DLD1 (cell line): Measurements from ENCODE around the gene WDR17.

Experiments
- in situ Hi-C: cut with HindIII; loops from 2 replicates; pipeline ENCODE4 v1.10.0; 2017; ENCODE audit warnings: low sequenced_read_pairs

The WDR17 gene

DNA sequence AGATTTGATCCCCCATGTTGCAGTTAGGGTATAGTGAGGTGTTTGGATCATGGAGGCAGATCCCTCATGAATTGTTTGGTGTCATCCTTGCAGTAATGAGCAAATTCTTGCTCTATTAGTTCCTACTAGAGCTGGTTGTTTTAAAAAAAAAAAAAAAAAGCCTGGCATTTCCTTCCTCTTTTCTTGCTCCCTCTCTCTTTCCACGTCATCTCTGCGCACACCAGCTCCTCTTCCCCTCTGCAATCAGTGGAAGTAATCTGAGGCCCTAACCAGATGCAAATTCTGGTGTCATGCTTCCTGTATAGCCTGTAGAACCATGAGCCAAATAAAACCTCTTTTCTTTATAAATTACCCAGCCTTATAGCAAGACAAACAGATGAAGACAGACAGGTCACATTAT lies 24.5 kb downstream of the WDR17 start:
- in situ Hi-C loops: no loop called here

GRCh38 chr4:176099314-176099713 lies 33.7 kb downstream of the WDR17 start:
- in situ Hi-C loops: no loop called here

DNA sequence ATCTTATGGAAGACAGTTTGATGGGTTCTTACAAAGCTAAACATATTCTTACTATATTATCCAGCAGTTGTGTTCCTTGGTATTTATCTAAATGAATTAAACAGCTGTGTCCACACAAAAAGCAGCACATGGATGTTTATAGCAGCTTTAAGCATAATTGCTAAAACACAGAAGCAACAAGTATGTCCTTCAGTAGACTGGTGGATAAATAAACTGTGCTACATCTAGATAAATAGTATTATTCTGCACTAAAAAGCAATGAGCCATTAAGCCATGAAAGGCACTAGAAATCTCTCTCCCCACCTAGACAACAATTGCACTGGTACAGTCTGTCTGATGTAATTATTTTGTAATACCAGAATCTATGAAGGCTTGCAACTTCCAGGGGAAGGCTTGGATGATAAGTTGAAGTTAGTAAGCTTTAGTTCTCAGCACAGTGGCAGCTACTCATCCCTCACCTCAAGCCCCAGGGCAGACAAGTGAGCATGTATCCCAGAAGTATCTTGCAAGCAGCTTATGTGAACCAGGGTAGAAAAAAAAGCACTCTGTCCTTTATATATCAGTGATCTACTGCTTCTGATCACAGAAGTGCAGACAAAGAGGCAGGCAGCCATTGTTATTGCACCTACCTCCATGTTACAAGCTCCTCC lies 36.9 kb downstream of the WDR17 start:
- in situ Hi-C loops: no loop called here

DNA sequence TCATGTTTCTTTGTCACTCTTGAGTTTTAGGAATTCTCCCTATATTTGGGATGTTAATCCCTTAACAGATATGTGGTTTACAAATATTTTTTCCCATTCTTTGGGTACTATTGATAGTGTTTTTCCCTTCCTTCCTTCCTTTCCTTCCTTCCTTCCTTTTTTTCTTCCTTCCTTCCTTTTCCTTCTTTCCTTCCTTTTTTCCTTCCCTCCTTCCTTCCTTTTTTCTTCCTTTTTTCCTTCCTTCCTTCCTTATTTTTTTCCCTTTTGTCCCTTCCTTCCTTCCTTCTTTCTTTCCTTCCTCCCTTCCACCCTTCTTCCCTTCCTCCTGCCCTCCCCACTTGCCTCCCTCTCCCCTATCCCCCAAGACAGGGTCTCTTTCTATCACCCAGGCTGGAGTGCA lies 42.1 kb downstream of the WDR17 start:
- in situ Hi-C loops: no loop called here

GRCh38 chr4:176123710-176124407 lies 58.2 kb downstream of the WDR17 start:
- in situ Hi-C loops: no loop called here

GRCh38 chr4:176125063-176125462 lies 59.4 kb downstream of the WDR17 start:
- in situ Hi-C loops: no loop called here

GRCh38 chr4:176134670-176135069 lies 69.0 kb downstream of the WDR17 start:
- in situ Hi-C loops: no loop called here

DNA sequence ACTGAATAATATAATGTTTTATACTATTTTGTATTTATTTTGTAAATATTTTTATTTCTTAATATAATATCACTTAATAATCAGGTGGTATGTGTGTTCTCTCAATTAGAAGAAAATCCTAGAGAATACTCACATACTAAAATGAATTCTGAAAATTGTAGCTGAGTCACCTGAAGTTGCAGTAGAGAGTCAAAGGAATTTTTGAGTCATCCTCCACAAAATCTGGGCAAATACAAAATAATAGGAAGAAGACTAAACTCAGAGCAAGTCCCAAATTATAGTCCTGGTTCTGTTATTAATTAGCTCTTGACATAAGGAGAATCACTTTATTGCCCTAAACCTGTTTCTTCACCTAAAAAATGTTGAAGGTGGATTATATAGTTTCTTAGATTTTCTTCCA lies 72.0 kb downstream of the WDR17 start:
- in situ Hi-C loops: no loop called here

GRCh38 chr4:176139518-176139917 lies 73.9 kb downstream of the WDR17 start:
- in situ Hi-C loops: no loop called here

DNA sequence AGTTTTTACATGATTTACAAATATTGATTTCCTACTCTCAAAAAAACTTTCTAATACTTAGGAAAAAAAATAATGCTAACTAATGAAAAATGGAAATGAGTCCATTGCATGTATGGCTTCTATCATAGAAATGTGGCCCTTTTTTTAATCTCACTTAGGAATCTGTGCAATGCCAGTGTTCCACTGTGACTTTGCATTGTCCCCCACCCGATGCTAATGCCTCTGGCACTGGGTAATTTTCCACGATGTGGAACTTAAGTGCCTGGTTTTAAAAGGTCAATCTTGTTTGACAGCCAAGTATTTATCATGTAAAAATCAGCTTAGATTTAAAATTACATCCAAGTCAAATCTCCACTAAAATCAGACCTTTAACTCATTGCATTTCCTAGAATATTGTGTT lies 76.6 kb downstream of the WDR17 start:
- in situ Hi-C loops: no loop called here

DNA sequence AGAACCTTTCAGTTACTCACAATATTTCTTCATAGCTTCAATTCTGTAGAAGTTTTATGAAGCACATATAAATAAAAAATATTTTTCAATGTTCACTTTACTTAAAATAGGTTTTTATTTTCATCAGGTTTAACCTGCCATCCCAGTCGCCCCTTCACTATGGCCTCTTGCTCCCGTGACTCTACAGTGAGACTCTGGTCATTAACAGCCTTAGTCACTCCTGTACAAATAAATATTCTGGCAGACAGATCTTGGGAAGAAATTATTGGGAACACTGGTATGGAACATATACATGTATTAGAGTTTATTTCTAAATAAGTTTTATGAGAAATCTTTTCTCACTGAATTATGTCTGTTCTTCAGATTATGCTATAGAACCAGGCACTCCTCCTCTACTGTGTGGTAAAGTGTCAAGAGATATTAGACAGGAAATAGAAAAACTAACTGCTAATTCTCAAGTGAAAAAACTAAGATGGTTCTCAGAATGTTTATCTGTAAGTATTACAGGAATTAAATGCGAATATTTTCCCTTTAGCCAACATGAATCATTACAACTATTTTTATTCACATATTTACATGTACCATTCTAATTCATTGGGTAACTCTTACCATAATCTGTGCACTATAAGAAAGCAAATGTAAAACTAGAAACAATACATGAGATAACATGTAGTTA lies 84.2 kb downstream of the WDR17 start:
- in situ Hi-C loops: loop anchor here (25.0 kb wide), 1 partner anchor 187 kb away; no protein-coding TSS in a partner anchor

DNA sequence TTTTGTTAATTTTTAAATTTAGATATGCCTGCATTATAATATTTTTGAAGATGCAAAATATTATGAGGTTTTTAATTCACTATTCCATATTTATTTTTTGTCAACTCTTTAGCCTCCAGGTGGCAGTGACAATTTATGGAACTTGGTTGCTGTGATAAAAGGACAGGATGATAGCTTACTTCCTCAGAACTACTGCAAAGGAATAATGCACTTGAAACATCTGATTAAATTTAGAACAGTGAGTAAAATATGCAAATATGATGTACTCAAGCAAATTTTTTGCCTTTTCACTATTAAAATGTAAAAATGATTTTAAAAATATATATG lies 84.7 kb downstream of the WDR17 start:
- in situ Hi-C loops: loop anchor here (25.0 kb wide), 1 partner anchor 187 kb away; no protein-coding TSS in a partner anchor

- in situ Hi-C loops: loop anchor here (25.0 kb wide), 1 partner anchor 187 kb away; no protein-coding TSS in a partner anchor
Measured at GRCh38 chr4:176150704-176151103, 85.1 kb downstream of the WDR17 start.

- in situ Hi-C loops: loop anchor here (25.0 kb wide), 1 partner anchor 184 kb away; no protein-coding TSS in a partner anchor
Measured at GRCh38 chr4:176153124-176153523, 87.5 kb downstream of the WDR17 start.

GRCh38 chr4:176156656-176157055 lies 91.0 kb downstream of the WDR17 start:
- in situ Hi-C loops: loop anchor here (25.0 kb wide), 1 partner anchor 181 kb away; no protein-coding TSS in a partner anchor

- in situ Hi-C loops: loop anchor here (25.0 kb wide), 1 partner anchor 174 kb away; no protein-coding TSS in a partner anchor
Measured at GRCh38 chr4:176163041-176163440, 97.4 kb downstream of the WDR17 start.

DNA sequence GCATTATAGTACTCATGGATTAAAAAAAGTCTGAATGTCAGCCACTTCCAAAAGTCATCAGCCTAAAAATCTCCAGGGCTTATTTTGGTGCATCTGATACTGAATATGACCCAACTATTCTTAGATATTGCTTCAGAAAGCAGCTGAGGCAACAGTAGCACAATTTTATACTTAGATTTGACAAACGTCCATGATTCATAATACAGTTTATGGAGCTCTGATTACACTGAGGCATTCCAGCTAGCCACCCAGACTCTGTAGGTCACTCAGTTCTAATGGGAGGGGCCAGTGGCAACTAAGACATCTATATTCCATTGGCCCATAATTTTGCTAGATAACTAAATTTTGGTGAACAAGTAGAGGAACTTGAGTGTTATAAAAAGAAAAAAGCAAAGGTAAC lies 119.4 kb downstream of the WDR17 start:
- in situ Hi-C loops: no loop called here

DNA sequence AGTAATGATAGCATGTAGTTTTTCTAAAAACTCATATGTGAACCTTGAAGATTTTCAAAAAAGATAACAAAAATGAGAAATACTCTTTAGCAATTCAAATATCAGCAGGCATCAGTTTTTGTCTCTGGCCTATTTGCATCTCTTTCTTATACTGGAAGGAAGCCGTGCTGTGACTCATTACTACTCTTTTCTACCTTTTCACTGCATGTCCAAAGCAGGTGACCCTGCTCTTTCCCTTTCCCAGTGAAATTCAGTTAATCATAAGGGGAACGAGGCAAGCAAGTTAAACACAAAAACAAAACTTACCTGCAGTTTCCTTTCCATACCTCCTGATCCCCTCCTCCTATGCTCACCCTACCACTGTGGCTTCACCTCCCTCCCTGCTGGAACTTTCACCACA lies 120.4 kb downstream of the WDR17 start:
- in situ Hi-C loops: no loop called here

DNA sequence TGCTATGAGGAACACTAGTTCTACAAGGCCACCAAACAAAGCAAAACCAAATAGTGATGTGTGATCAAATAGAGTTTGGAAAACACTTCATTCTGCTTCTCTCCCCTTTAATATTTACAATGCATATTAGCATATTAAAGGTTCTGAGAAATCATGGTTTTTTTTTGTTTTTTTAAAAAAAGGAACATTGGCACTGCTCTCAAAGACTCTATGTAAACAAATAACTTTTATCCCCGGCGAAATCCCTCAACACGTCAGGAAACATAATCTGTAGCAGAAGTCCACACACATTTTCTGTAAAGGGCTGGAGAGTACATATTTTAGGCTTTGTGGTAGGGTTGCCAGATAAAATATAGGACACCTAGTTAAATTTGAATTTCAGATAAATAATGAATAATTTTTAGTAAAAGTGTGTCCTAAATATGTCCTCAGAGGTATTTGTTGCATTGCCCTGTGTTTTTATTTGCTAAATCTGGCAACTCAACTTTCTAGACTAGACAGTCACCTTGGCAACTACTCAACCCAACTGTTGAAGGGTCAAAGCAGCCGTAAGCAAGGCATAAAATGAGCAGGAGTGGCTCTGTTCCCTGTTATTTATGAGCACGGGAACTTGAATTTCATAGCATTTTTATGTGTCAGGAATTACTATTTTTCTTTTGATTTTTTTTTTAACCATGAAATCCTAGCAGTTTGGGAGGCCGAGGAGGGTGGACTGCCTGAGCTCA lies 121.2 kb downstream of the WDR17 start:
- in situ Hi-C loops: no loop called here

- in situ Hi-C loops: no loop called here
Measured at GRCh38 chr4:176187624-176188023, 122.0 kb downstream of the WDR17 start.

- in situ Hi-C loops: no loop called here
Measured at GRCh38 chr4:176188654-176189053, 123.0 kb downstream of the WDR17 start.
